Medulla oblongata (tissue), 1 donor: ENCODE measurements around the gene FAM13A.
A peak's percentile ranks its signal among the peaks of the same experiment; 100 is the strongest.
"Not testable (repeated sequence)": the region's sequence is repeated elsewhere in the genome, so short reads cannot be mapped to it uniquely, and the experiment has no call there.

Source experiments
- DNase-seq: peaks from one replicate; pipeline ENCODE4 v3.0.0-alpha.2; 2015; ENCODE audit errors: extremely low spot score

FAM13A gene

GRCh38 chr4:89056953-89057398 lies at the start of gene FAM13A:
Gene FAM13A (minus strand): TSS chr4:89057185. CDS start chr4:89056964, 221 bp downstream.
- peak; percentile 94 for DNase-seq

DNA sequence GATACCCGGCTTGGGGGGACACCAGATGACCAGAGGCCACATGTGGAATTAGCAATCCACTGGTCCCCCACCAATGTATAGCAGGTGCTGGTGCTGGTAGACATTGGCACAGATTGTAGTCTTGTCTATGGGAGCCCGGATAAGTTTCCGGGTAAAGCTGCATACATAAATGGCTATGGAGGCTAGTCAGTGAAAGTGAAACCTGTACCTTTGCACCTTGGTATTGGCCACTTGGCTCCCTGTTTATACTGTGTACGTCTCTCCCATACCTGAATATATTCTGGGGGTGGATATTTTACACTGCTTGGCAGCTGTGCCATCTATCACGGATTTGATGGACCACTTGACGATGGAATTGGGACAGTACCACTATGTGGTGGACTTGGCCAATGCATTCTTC lies 48.7 kb upstream of the FAM13A start:
- DNase-seq = no peak

DNA sequence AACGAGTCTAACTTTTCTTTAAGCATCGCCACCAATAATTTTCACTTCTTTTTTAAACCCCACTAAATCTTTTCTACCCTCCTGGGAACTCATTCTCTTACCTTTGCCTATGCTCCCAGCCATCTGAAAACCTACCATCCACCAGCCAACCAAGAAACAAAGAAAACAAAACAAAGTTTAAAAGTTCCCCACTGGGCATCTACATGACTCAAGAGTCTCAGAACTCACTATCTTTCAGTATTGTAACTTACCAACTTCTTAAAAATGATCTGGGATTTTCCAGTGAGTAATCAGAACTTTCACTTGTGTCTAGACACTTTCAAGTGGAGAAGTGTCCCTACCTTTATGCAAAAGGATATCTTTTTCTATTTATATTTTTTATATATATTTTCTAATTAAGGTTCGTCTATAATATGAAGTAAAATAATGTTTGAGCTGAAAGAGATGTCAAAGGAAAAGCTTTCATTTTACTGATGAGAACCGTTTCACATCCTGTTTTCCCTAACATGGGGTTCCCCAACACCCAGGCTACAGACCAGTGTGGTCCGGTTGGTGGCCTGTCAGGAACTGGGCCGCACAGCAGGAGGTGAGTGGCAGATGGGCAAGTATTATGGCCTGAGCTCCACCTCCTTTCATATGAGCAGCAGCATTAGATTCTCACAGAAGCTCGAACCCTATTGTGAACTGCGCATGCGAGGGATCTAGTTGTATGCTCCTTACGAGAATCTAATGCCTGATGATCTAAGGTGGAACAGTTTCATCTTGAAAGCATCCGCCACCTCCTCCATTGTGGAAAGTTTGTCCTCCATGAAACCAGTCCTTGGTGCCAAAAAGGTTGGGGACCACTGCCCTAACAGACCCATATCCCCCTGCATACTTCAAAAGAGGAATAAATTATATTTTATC lies 44.5 kb upstream of the FAM13A start:
- DNase-seq = no peak

GRCh38 chr4:89100853-89101252 lies 43.9 kb upstream of the FAM13A start:
- DNase-seq = no peak

DNA sequence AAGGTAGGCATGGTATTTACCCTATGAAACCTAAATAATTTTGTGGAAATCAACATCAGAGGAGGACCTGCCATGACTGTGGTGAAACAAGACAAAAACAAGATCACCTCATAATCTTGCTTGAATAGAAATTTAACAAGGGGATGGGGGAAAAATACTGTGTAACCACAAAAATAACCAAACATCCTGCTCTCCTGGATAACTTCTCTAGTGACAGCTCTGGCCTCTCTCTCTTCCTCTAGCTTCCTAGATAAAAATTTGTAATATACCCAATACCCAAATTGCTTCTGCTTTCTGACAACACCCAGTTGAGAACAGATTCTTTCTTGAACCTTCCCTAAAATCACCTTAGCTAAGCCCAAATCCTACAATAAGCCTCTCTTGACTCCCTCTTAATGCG lies 42.5 kb upstream of the FAM13A start:
- DNase-seq = no peak

- no peak for DNase-seq
Observed at GRCh38 chr4:89099034-89099433, 42.0 kb upstream of the FAM13A start.

DNA sequence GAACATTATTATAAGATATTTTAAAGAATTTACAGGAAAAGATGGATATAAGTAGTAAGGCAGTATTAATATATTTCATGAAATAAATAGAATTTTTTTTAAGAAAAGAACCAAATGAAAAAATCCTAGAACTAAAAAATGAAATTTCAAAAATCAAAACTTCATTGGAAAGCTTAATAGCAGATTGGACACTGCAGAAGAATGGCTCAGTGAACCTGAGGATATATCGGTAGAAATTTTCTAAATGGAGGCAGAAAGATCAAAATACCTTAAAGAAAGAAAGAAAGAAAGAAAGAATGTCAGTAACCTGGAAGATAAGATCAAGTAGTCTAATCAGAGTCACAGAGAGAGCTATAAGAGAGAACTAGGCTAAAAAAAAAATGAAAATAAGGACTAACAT lies 21.3 kb upstream of the FAM13A start:
- DNase-seq = no peak

GRCh38 chr4:89077761-89078160 lies 20.8 kb upstream of the FAM13A start:
- no peak for DNase-seq

- DNase-seq = no peak
Observed at GRCh38 chr4:89072921-89073320, 15.9 kb upstream of the FAM13A start.

- no peak for DNase-seq
Observed at GRCh38 chr4:89071311-89071710, 14.3 kb upstream of the FAM13A start.

DNA sequence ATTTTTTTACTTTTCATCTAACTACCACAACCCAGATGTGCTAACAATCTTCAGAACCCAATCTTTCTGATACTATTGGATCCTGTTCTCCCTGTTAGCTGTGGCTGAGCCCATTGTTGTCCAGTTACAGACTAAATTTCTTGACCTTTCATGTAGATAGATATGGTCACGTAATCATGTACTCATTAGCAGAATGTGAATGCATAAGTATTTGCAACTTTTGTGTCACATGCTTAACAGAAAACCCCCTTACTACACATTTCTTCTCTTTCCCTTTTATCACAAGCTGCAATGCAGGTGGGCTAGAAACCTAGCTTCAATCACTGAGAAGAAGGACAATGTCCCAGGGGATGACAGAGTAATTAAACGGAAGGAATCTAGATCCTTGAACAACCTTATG lies 13.1 kb upstream of the FAM13A start:
- DNase-seq = no peak

- DNase-seq = no peak
Observed at GRCh38 chr4:89069481-89069880, 12.5 kb upstream of the FAM13A start.

DNA sequence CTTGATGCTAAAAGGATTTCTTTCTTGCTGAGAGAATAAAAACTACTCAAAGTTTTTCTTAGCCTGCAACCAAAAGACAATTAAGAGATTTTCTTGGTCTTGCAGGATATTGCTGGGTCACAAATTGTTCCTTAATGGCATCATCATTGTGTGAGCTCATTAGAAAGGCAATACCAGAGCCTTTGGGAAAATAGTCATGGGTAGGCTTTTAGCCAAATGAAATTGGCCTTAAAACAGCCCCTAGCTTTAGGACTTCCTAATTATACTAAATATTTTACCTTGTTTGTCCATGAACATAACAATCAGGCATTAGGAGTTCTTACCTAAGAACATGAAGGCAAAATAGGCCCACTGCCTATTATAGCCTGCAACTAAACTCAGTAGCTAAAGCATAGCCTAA lies 10.4 kb upstream of the FAM13A start:
- no peak for DNase-seq

DNA sequence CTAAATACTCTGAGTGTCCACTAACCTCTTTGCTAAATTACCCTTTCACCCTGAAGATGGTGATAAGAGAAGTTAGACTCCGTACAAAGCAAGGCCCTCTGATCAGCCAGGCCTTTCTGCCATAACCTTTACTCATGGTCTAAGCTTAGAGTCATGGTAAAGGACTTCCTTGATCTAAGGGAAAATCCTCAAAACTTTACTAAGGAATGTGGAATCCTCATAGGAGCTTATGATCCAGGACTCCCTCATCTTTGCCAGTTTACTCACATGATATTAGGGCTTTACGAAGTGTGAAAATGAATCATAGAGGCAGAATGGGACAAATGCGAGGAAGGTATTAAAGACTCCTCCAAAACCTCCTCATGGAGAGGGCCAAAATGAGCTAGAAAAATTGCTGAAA lies 7.9 kb upstream of the FAM13A start:
- no peak for DNase-seq

GRCh38 chr4:89057844-89058243 lies 859 bp upstream of the FAM13A start:
- not testable (repeated sequence) for DNase-seq

DNA sequence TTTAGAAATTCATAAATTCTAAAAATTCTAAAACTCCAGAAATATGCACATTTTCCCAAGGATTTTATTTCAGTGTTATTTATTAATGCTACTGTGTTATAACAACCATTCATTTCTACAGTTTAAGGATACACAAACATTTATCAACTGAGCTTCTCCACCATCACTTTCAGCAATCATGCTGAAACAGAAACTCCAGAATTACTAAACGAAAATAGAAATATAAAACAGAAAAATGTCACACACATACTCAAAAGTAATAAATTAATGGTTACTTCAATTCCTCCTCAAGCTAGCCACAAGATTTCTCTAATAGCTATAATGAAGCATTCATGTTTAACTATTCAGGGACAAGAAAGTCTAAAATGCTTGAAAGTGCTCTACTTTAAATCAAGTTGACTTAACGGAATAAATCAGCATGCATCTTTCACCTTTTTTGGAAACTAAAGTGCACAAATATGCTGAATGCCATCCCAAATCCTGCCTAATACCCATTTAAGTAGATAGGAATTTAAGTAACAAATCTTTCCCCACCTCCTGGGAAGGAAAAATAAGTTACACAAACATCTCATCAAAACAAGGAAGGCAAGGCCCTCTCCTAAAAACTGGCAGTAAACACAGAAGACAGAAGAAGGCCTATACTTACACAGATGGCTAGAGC lies 563 bp downstream of the FAM13A start:
- no peak for DNase-seq

DNA sequence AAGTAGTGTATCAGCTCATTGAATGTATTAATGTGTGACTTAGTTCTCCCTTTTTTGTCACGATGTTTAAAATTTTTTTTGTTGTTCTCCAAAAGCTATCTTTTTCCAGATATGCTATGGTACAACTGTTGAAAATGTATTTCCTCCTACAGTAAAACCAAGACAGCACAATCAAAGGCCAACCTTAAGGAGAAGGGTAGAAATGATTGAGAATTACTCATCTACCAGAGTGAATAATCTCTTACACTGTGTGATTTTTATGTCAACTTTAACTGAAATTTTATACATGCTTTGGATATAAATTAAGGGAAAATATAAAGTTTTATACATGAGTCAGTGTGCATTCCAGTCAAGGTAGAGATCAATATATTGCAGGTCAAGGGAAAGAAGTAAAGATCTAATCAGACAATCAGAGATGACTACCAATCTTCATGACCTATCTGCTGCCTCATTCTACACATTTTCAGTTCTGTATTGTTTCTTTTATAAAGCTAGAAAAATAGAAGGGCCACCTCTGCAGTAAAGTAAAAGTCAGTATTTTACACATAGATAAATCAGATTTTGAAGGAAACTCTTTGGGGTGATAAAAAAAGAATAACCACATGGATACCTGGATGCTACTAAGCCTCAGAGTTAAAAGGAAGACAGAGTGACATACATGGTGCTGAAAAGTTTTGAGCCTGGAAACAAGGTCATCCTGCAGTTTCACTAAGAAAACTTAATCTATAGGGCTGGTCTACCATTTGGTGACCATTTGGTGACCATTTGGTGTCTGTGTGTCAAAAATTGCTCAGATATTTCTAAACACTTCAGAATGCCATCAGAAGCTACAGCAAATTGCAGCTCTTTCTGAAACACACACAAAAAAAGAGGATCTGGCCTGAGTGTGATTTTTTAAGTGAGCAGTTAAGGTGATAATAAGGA lies 1.6 kb downstream of the FAM13A start:
- DNase-seq = no peak

DNA sequence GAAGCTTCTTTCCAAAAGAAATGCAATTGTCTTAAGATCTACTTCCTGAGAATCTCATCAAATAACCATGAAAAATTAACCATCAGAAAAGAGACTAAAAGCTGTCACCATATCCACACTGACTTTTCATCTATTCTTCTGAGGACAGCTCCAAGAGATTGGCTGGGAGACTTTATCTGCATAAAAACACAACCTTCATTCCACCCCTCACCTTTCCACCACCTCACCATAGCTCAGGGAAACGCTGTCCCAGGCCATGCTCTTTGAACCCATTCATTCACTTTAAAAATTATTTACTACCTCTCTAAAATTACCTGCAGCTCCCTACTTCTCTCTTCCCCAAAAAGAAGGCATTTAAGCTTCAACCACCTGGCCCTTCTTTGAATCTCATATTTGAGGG lies 2.4 kb downstream of the FAM13A start:
- no peak for DNase-seq

GRCh38 chr4:89049853-89050252 lies 7.1 kb downstream of the FAM13A start:
- no peak for DNase-seq

GRCh38 chr4:89048906-89049601 lies 7.9 kb downstream of the FAM13A start:
- DNase-seq = no peak

DNA sequence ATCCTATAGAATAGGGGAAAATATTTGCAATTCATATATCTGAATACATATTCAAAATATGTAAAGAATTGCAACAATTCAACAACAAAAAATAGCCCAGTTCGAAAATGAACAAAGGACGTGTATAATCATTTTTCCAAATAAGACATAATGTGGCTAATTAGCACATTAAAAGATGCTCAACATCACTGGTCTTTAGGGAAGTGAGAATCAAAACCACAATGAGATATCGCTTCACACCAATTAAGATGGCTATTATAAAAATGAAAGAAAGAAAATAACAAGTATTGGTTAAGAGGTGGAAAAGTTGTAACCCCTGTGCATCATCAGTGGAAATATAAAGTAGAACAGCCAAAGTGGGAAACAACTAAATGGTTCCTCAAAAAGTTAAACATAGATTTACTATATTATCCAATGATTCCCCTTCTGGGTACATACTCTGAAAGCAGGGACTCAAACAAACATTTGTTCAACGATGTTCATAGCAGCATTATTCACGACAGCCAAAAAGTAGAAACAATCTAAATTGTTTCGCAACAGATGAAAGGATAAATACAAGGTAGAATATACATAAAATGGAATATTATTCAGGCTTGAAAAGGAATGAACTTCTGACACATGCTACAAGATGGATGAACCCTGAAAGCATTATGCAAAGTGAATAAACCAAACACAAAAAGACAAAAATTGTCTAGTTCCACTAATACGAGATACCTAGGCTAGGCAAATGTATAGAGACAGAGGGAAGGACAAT lies 12.7 kb downstream of the FAM13A start:
- no peak for DNase-seq
